Vagina (tissue), 2 donors: Measurements from ENCODE around the gene DNAH9. TPM values are rescaled to one million over a fixed set of nuclear protein-coding genes. Genes with fewer than 3 reads are reported as not detected.
A peak's percentile ranks its signal among the peaks of the same experiment; 100 is the strongest.
"Not testable (repeated sequence)": the region's sequence is repeated elsewhere in the genome, so short reads cannot be mapped to it uniquely, and the experiment has no call there.

ENCODE experiments used
- DNase-seq, 2 donors: peaks; one replicate each; pipeline ENCODE4 v3.0.0-alpha.2; 2017; ENCODE audit errors: extremely low spot score in 2 of 2
- H3K27ac ChIP-seq: fragments of 200-600 bp; sonication (generic); one replicate; pipeline ENCODE4 v1.5.1; 2019
- H3K27me3 ChIP-seq: fragments of 200-600 bp; sonication (generic); one replicate; pipeline ENCODE4 v1.5.1; 2019
- H3K36me3 ChIP-seq, 2 donors: fragments of 200-600 bp; sonication (generic); one replicate each; pipeline ENCODE4 v1.5.1; 2017 to 2019
- H3K4me1 ChIP-seq: fragments of 200-600 bp; sonication (generic); one replicate; pipeline ENCODE4 v1.5.1; 2019
- H3K4me3 ChIP-seq, 2 donors: fragments of 200-600 bp; sonication (generic); 1 replicate in 1 of 2; 2 replicates in 1 of 2; pipeline ENCODE4 v1.5.1; 2016 to 2019
- H3K9me3 ChIP-seq: fragments of 200-600 bp; sonication (generic); one replicate; pipeline ENCODE4 v1.5.1; 2019
- CTCF ChIP-seq, 3 experiments: fragments of 450-650 bp in 2 of 3; fragments of 200-600 bp in 1 of 3; sonication (generic) in 1 of 3; IDR thresholded peaks; one replicate each; pipeline ENCODE4 v1.5.1; 2017 to 2019; ENCODE audit warnings: antibody characterized with exemption in 3 of 3, mild to moderate bottlenecking in 2 of 3, moderate library complexity in 2 of 3
- POLR2A ChIP-seq, 2 donors: fragments of 450-650 bp; IDR thresholded peaks; one replicate each; pipeline ENCODE4 v1.6.1; 2017; ENCODE audit warnings: antibody characterized with exemption in 2 of 2, mild to moderate bottlenecking in 2 of 2, moderate library complexity in 2 of 2
- POLR2AphosphoS5 ChIP-seq, 2 donors: sonication (generic); formaldehyde crosslinking; IDR thresholded peaks; one replicate each; pipeline ENCODE4 v1.9.0; 2017; ENCODE audit warnings: antibody characterized with exemption in 2 of 2, mild to moderate bottlenecking in 2 of 2, low read depth in 1 of 2; ENCODE audit not compliant: insufficient read depth in 1 of 2
- intact Hi-C: fragments of 100-400 bp; cut with DNase I; formaldehyde crosslinking; loops from one replicate; pipeline ENCODE4 v1.15.1; 2023
- total RNA-seq: library from RNA; depleted of rRNA; stranded (reverse); fragments of >200 nt; gene quantifications from one replicate; pipeline ENCODE4 v1.2.3, GENCODE V29; 2016

DNAH9 gene
- total RNA-seq, 1 donor from 2014 or later: not detected

- TF ChIP-seq CTCF (IDR thresholded peaks at IDR 0.05) (peak; percentile 57 to 58 (median 57)), POLR2A (IDR thresholded peaks at IDR 0.05) (no peak)
- Histone ChIP-seq H3K27me3 (no peaks in the 10 kb centered on the region), H3K4me3 (no peak overlapping the region), H3K9me3 (no peaks in the 10 kb centered on the region), H3K36me3 (no peaks in the 10 kb centered on the region), H3K4me1 (no peaks in the 10 kb centered on the region), H3K27ac (no peak overlapping the region)
- DNase-seq: no peak
- intact Hi-C loops: no loop called here
Observed at GRCh38 chr17:11935734-11936406, 337.6 kb downstream of the DNAH9 start.

- Histone ChIP-seq H3K27ac (no peak overlapping the region), H3K9me3 (no peaks in the 10 kb centered on the region), H3K36me3 (no peaks in the 10 kb centered on the region), H3K4me1 (peaks cover 11% of the 10 kb centered on the region), H3K27me3 (no peaks in the 10 kb centered on the region), H3K4me3 (no peak overlapping the region)
- TF ChIP-seq CTCF (IDR thresholded peaks at IDR 0.05) (no peak), POLR2A (IDR thresholded peaks at IDR 0.05) (no peak), POLR2AphosphoS5 (IDR thresholded peaks at IDR 0.05; ENCODE audit: insufficient read depth in 1 of 2, low read depth in 1 of 2) (no peak)
- DNase-seq: peak in 1 of 2 donors; percentile 29
- intact Hi-C loops: no loop called here
Observed at GRCh38 chr17:11940904-11941303, 342.6 kb downstream of the DNAH9 start.

- DNase-seq, H3K27ac ChIP-seq, H3K36me3 ChIP-seq, H3K4me3 ChIP-seq, intact Hi-C loops, H3K27me3 ChIP-seq, H3K9me3 ChIP-seq: not testable (repeated sequence)
- H3K4me1 ChIP-seq: peaks cover 11% of the 10 kb centered on the region
Observed at GRCh38 chr17:11943086-11943485, 344.8 kb downstream of the DNAH9 start.

GRCh38 chr17:11943759-11944347, 345.6 kb downstream of the DNAH9 start:
- no peak overlapping the region for H3K27ac ChIP-seq
- no peaks in the 10 kb centered on the region for H3K9me3 ChIP-seq
- H3K27me3 ChIP-seq: no peaks in the 10 kb centered on the region
- no peaks in the 10 kb centered on the region for H3K36me3 ChIP-seq
- no peak overlapping the region for H3K4me3 ChIP-seq
- H3K4me1 ChIP-seq: peaks cover 17% of the 10 kb centered on the region
- no peak for TF ChIP-seq POLR2A (IDR thresholded peaks at IDR 0.05)
- peak in 1 of 2 donors; percentile 63 for TF ChIP-seq POLR2AphosphoS5 (IDR thresholded peaks at IDR 0.05; ENCODE audit: insufficient read depth in 1 of 2, low read depth in 1 of 2)
- no peak for TF ChIP-seq CTCF (IDR thresholded peaks at IDR 0.05)
- DNase-seq: no peak
- intact Hi-C loops: no loop called here

- H3K9me3 ChIP-seq: no peaks in the 10 kb centered on the region
- peak overlapping the region; percentile 54 for H3K27ac ChIP-seq
- no peaks in the 10 kb centered on the region for H3K27me3 ChIP-seq
- DNase-seq: no peak
- no peak overlapping the region for H3K4me3 ChIP-seq
- peaks cover 17% of the 10 kb centered on the region for H3K4me1 ChIP-seq
- intact Hi-C loops: no loop called here
- TF ChIP-seq CTCF (IDR thresholded peaks at IDR 0.05) (no peak), POLR2AphosphoS5 (IDR thresholded peaks at IDR 0.05; ENCODE audit: insufficient read depth in 1 of 2, low read depth in 1 of 2) (peak in 1 of 2 donors; percentile 41)
- H3K36me3 ChIP-seq: no peaks in the 10 kb centered on the region
Observed at GRCh38 chr17:11944587-11944986, 346.3 kb downstream of the DNAH9 start.
